SU-DHL-6 (cell line): ENCODE measurements around the gene UTP25.

ENCODE experiments used
- EZH2phosphoT487 ChIP-seq: fragments of 200-600 bp; sonication (generic), shearing (Covaris generic); conservative IDR thresholded peaks from 2 replicates; pipeline ENCODE4 v1.6.1; 2018; ENCODE audit warnings: mild to moderate bottlenecking, antibody characterized with exemption, low read length, moderate library complexity, mixed read lengths
- TF ChIP-seq, protein P1 (sequence below): fragments of 200-600 bp; sonication (generic); IDR thresholded peaks from one replicate; pipeline ENCODE4 v1.5.1; 2017; ENCODE audit warnings: antibody characterized with exemption, mild to moderate bottlenecking, low read length, moderate library complexity; ENCODE audit not compliant: insufficient read depth, poor library complexity, severe bottlenecking

DNA sequence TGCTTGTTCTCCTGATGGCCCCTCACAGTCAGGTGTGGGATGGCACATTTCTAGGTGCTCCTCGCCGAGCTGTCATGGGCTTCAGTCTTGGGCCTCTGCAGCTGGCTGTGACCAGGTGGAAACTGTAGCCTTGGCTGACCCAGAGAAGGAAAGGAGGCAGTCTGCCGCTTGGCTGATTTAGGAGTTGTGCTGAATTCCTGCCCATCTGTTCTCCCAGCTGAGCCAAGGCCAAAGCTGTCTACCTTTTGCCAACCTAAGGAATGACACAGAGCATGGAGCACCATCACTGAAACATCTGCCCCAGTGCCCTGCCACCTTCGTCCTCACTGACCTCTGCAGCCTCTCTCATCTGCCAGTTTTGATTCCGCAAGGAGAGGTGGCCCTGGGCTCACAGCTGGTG, 27.9 kb downstream of the UTP25 start:
- TF ChIP-seq, protein P1, sequence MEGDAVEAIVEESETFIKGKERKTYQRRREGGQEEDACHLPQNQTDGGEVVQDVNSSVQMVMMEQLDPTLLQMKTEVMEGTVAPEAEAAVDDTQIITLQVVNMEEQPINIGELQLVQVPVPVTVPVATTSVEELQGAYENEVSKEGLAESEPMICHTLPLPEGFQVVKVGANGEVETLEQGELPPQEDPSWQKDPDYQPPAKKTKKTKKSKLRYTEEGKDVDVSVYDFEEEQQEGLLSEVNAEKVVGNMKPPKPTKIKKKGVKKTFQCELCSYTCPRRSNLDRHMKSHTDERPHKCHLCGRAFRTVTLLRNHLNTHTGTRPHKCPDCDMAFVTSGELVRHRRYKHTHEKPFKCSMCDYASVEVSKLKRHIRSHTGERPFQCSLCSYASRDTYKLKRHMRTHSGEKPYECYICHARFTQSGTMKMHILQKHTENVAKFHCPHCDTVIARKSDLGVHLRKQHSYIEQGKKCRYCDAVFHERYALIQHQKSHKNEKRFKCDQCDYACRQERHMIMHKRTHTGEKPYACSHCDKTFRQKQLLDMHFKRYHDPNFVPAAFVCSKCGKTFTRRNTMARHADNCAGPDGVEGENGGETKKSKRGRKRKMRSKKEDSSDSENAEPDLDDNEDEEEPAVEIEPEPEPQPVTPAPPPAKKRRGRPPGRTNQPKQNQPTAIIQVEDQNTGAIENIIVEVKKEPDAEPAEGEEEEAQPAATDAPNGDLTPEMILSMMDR = no peak
- TF ChIP-seq EZH2phosphoT487 = no peak
